ENCODE measurements around the gene KCNT1.

The KCNT1 gene

GRCh38 chr9:135739271-135740220, 37.6 kb downstream of the KCNT1 start:
- no peak overlapping the region for H3K4me3 ChIP-seq (ENCODE audit: low read depth, low read length)
- no peak overlapping the region for H3K27ac ChIP-seq (ENCODE audit: low read depth, low read length)
- no peaks in the 10 kb centered on the region for H3K36me3 ChIP-seq (ENCODE audit: control insufficient read depth, insufficient read depth, low read length)
- peaks cover 17% of the 10 kb centered on the region for H3K27me3 ChIP-seq (ENCODE audit: control insufficient read depth, insufficient read depth, low read length)
- H3K9me3 ChIP-seq (ENCODE audit: control insufficient read depth, insufficient read depth, low read length): no peaks in the 10 kb centered on the region
- H3K4me1 ChIP-seq (ENCODE audit: control insufficient read depth, insufficient read depth, low read length): no peaks in the 10 kb centered on the region
- H3K9ac ChIP-seq (ENCODE audit: low read depth, low read length): no peak overlapping the region

- Histone ChIP-seq H3K27ac (ENCODE audit: low read depth, low read length) (no peak overlapping the region), H3K4me3 (ENCODE audit: low read depth, low read length) (no peak overlapping the region), H3K9me3 (ENCODE audit: control insufficient read depth, insufficient read depth, low read length) (no peaks in the 10 kb centered on the region), H3K4me1 (ENCODE audit: control insufficient read depth, insufficient read depth, low read length) (no peaks in the 10 kb centered on the region), H3K9ac (ENCODE audit: low read depth, low read length) (no peak overlapping the region), H3K36me3 (ENCODE audit: control insufficient read depth, insufficient read depth, low read length) (no peaks in the 10 kb centered on the region), H3K27me3 (ENCODE audit: control insufficient read depth, insufficient read depth, low read length) (peaks cover 10% of the 10 kb centered on the region)
These were observed 39.6 kb downstream of the KCNT1 start for GRCh38 chr9:135741276-135742219.

GRCh38 chr9:135743021-135743420, 41.0 kb downstream of the KCNT1 start:
- Histone ChIP-seq H3K4me1 (ENCODE audit: control insufficient read depth, insufficient read depth, low read length) (no peaks in the 10 kb centered on the region), H3K9me3 (ENCODE audit: control insufficient read depth, insufficient read depth, low read length) (no peaks in the 10 kb centered on the region), H3K27ac (ENCODE audit: low read depth, low read length) (no peak overlapping the region), H3K9ac (ENCODE audit: low read depth, low read length) (no peak overlapping the region), H3K27me3 (ENCODE audit: control insufficient read depth, insufficient read depth, low read length) (no peaks in the 10 kb centered on the region), H3K36me3 (ENCODE audit: control insufficient read depth, insufficient read depth, low read length) (no peaks in the 10 kb centered on the region), H3K4me3 (ENCODE audit: low read depth, low read length) (no peak overlapping the region)

GRCh38 chr9:135743546-135744332, 41.8 kb downstream of the KCNT1 start:
- Histone ChIP-seq H3K9me3 (ENCODE audit: control insufficient read depth, insufficient read depth, low read length) (no peaks in the 10 kb centered on the region), H3K27me3 (ENCODE audit: control insufficient read depth, insufficient read depth, low read length) (no peaks in the 10 kb centered on the region), H3K4me3 (ENCODE audit: low read depth, low read length) (no peak overlapping the region), H3K27ac (ENCODE audit: low read depth, low read length) (no peak overlapping the region), H3K9ac (ENCODE audit: low read depth, low read length) (no peak overlapping the region), H3K4me1 (ENCODE audit: control insufficient read depth, insufficient read depth, low read length) (no peaks in the 10 kb centered on the region), H3K36me3 (ENCODE audit: control insufficient read depth, insufficient read depth, low read length) (no peaks in the 10 kb centered on the region)

GRCh38 chr9:135744333-135745070, 42.5 kb downstream of the KCNT1 start:
- Histone ChIP-seq H3K27me3 (ENCODE audit: control insufficient read depth, insufficient read depth, low read length) (no peaks in the 10 kb centered on the region), H3K27ac (ENCODE audit: low read depth, low read length) (no peak overlapping the region), H3K4me1 (ENCODE audit: control insufficient read depth, insufficient read depth, low read length) (no peaks in the 10 kb centered on the region), H3K9ac (ENCODE audit: low read depth, low read length) (no peak overlapping the region), H3K4me3 (ENCODE audit: low read depth, low read length) (no peak overlapping the region), H3K36me3 (ENCODE audit: control insufficient read depth, insufficient read depth, low read length) (no peaks in the 10 kb centered on the region), H3K9me3 (ENCODE audit: control insufficient read depth, insufficient read depth, low read length) (no peaks in the 10 kb centered on the region)

GRCh38 chr9:135745189-135745588, 43.2 kb downstream of the KCNT1 start:
- no peaks in the 10 kb centered on the region for H3K36me3 ChIP-seq (ENCODE audit: control insufficient read depth, insufficient read depth, low read length)
- H3K4me3 ChIP-seq (ENCODE audit: low read depth, low read length): no peak overlapping the region
- no peaks in the 10 kb centered on the region for H3K27me3 ChIP-seq (ENCODE audit: control insufficient read depth, insufficient read depth, low read length)
- no peaks in the 10 kb centered on the region for H3K4me1 ChIP-seq (ENCODE audit: control insufficient read depth, insufficient read depth, low read length)
- no peak overlapping the region for H3K9ac ChIP-seq (ENCODE audit: low read depth, low read length)
- no peak overlapping the region for H3K27ac ChIP-seq (ENCODE audit: low read depth, low read length)
- H3K9me3 ChIP-seq (ENCODE audit: control insufficient read depth, insufficient read depth, low read length): no peaks in the 10 kb centered on the region

GRCh38 chr9:135745686-135746324, 43.8 kb downstream of the KCNT1 start:
- Histone ChIP-seq H3K9me3 (ENCODE audit: control insufficient read depth, insufficient read depth, low read length) (no peaks in the 10 kb centered on the region), H3K36me3 (ENCODE audit: control insufficient read depth, insufficient read depth, low read length) (no peaks in the 10 kb centered on the region), H3K27me3 (ENCODE audit: control insufficient read depth, insufficient read depth, low read length) (no peaks in the 10 kb centered on the region), H3K4me1 (ENCODE audit: control insufficient read depth, insufficient read depth, low read length) (no peaks in the 10 kb centered on the region), H3K27ac (ENCODE audit: low read depth, low read length) (no peak overlapping the region), H3K4me3 (ENCODE audit: low read depth, low read length) (no peak overlapping the region), H3K9ac (ENCODE audit: low read depth, low read length) (no peak overlapping the region)

- no peak overlapping the region for H3K27ac ChIP-seq (ENCODE audit: low read depth, low read length)
- no peak overlapping the region for H3K4me3 ChIP-seq (ENCODE audit: low read depth, low read length)
- no peaks in the 10 kb centered on the region for H3K36me3 ChIP-seq (ENCODE audit: control insufficient read depth, insufficient read depth, low read length)
- H3K9me3 ChIP-seq (ENCODE audit: control insufficient read depth, insufficient read depth, low read length): no peaks in the 10 kb centered on the region
- no peaks in the 10 kb centered on the region for H3K27me3 ChIP-seq (ENCODE audit: control insufficient read depth, insufficient read depth, low read length)
- H3K9ac ChIP-seq (ENCODE audit: low read depth, low read length): no peak overlapping the region
- no peaks in the 10 kb centered on the region for H3K4me1 ChIP-seq (ENCODE audit: control insufficient read depth, insufficient read depth, low read length)
These were observed 44.6 kb downstream of the KCNT1 start for GRCh38 chr9:135746565-135746964.

- Histone ChIP-seq H3K27ac (ENCODE audit: low read depth, low read length) (no peak overlapping the region), H3K36me3 (ENCODE audit: control insufficient read depth, insufficient read depth, low read length) (no peaks in the 10 kb centered on the region), H3K9me3 (ENCODE audit: control insufficient read depth, insufficient read depth, low read length) (no peaks in the 10 kb centered on the region), H3K9ac (ENCODE audit: low read depth, low read length) (no peak overlapping the region), H3K4me3 (ENCODE audit: low read depth, low read length) (no peak overlapping the region), H3K4me1 (ENCODE audit: control insufficient read depth, insufficient read depth, low read length) (no peaks in the 10 kb centered on the region), H3K27me3 (ENCODE audit: control insufficient read depth, insufficient read depth, low read length) (no peaks in the 10 kb centered on the region)
These were observed 45.3 kb downstream of the KCNT1 start for GRCh38 chr9:135747311-135747710.

GRCh38 chr9:135748676-135749075, 46.7 kb downstream of the KCNT1 start:
- H3K27ac ChIP-seq (ENCODE audit: low read depth, low read length): no peak overlapping the region
- no peaks in the 10 kb centered on the region for H3K27me3 ChIP-seq (ENCODE audit: control insufficient read depth, insufficient read depth, low read length)
- H3K9me3 ChIP-seq (ENCODE audit: control insufficient read depth, insufficient read depth, low read length): no peaks in the 10 kb centered on the region
- H3K9ac ChIP-seq (ENCODE audit: low read depth, low read length): no peak overlapping the region
- H3K4me1 ChIP-seq (ENCODE audit: control insufficient read depth, insufficient read depth, low read length): no peaks in the 10 kb centered on the region
- H3K4me3 ChIP-seq (ENCODE audit: low read depth, low read length): no peak overlapping the region
- no peaks in the 10 kb centered on the region for H3K36me3 ChIP-seq (ENCODE audit: control insufficient read depth, insufficient read depth, low read length)
